EH (cell line): ENCODE data around the gene SRMS.

Source experiments
- DNase-seq: peaks from one replicate; pipeline ENCODE4 v3.0.0-alpha.2; 2015; ENCODE audit warnings: low read depth

The SRMS gene

DNA sequence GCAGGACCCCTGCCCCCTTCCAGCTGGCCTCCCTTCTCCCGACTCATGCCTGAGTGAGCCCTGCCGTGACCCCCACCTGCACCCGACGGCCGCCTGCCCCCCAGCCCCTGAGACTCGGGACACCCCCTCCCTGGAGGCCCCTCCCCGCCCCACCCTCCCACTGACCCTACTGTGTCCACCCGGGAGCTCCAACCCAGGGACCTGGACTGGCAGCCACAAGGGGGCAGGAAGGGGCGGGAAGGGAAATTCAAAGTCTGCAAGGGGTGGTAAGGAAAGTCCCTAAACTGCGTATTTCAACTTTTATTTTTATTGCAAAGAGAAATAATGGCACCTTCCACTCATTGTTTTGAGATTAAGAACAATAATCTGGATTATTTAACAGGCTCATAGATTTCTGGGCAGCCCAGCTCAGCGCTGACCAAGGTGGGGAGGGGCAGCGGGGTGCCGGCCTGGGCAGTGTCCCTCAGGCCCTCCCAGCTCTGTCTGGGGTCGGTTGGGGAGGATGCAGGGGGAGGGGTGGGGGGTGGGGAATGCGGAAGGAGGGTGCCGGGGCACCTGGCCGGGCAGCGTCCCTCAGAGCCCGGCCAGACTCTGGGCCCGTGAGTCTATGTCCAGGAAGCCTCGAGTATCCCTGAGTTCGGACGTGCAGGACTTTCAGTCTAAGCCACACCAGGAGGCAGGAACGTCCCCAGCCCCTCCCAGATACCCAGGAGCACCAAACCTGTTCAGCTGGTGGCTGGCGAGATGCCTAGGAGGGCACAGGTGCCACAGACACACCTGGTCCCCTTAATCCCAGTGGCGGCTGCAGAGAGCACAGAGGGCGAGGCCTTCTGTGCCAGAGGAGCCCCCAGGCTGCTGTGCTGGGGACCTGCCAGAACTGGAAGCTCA lies 9.1 kb downstream of the SRMS start:
- DNase-seq: no peak

DNA sequence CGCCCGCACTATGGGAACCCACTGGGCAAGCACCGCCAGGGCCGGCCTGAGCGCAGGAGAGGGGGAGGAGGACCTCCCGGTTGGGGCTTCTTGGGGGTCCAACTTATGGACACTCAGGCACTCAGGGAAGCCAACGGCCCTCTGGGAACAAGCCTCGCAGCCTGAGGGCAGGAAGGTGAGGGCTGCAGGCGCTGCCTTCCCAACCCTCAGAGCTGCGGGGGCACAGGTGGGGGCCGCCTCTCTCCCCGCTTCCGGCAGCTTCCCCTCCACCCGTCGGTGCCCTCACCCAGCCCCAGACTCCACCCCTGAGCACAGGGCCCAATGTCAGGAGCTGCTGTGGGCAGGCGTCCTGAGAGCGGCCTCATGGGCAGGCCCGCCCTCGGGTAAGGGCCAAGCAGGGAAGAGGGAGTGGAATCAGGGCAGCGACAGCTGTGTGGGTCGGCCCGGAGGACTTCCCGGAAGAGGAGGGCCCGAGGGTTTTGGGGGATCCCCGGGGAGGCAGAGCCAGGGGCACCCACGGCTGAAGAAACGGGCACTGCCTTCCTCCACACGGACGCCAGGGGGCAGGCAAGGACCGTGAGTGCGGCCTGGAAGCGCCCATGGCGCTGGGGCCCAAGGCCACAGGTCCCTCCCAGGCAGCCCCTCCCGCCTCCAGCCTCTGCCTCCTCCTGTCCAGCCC lies 9.9 kb downstream of the SRMS start:
- peak; percentile 92 for DNase-seq

DNA sequence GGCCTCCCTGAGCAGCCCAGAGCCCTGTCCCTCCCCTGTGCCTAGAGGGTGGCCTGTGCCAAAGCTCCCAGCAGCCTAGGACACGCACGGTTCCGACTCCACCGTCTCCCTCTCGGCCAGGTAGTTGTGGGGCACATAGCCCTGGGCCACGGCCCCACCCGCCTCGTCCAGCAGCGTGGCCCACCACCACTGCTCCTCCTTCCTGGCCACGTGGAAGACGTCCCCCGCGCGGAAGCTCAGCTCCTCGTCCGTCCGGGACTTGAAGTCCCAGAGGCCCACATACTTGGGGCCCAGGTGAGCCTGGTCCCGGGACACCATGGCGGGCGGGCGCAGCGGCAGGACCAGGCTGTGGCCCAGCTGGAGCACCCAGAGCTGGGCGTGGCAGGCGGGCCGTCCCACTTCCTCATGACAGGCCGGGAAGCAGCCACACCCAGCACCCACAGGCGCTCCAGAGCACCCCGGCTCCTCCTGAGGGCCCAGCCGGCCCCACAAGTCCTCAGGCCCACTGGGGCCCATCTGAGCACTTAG lies 10.5 kb downstream of the SRMS start, which contains the start of gene PTK6:
Gene PTK6 (minus strand): TSS at position 380 of the 528 bp plus-strand sequence. CDS start 62 bp downstream, at position 318.
- DNase-seq: no peak

GRCh38 chr20:63536241-63536977 lies 11.1 kb downstream of the SRMS start:
- DNase-seq: peak; percentile 28

GRCh38 chr20:63534831-63535651 lies 12.5 kb downstream of the SRMS start:
- DNase-seq: no peak

DNA sequence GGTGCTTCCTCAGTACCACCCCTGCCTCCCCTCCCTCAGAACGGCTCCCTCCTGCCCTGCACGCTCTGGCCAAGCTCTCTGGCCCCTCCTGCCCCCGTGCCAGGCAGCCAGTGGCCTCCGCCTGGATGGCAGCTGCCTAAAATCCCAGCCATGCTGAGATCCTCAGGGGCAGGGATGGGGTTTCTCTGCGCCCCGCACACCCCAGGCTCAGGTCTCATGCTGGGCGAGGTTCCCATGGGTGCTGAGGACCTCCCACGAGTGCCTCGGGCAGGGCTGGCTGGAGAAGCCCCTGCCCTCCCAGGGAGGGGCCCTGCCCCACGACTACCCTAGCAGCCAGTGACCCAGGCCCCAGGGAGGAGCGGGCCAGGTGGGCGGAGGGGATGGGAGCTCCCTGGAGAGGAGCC lies 13.1 kb downstream of the SRMS start:
- DNase-seq: no peak

- no peak for DNase-seq
Measured at GRCh38 chr20:63533871-63534393, 13.6 kb downstream of the SRMS start.

GRCh38 chr20:63533388-63533787 lies 14.2 kb downstream of the SRMS start:
- no peak for DNase-seq

DNA sequence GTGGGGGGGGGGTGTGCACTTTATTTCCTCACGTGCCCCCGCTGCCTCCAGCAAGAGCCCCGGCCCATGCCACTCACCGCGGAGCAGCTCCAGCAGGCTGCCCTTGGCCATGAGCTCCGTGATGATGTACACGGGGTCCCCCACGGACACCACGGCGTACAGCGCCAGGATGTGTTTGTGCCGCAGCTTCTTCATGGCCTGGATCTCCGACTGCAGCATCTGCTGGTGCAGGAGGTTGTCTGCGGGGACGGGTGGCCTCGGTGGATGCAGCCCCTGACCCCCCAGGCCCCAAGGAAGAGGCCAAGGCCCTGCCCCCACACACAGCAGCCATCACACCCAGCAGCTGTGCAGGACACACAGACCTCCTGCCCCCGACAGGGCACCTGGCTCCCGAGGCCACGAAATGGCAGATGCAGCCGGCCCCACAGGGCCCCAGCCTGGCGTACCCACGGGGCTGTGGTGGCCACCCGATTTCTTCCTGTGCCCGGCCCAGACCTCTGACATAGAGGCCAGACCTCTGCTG lies 15.0 kb downstream of the SRMS start:
- DNase-seq: no peak

- no peak for DNase-seq
Measured at GRCh38 chr20:63531686-63532448, 15.7 kb downstream of the SRMS start.

DNA sequence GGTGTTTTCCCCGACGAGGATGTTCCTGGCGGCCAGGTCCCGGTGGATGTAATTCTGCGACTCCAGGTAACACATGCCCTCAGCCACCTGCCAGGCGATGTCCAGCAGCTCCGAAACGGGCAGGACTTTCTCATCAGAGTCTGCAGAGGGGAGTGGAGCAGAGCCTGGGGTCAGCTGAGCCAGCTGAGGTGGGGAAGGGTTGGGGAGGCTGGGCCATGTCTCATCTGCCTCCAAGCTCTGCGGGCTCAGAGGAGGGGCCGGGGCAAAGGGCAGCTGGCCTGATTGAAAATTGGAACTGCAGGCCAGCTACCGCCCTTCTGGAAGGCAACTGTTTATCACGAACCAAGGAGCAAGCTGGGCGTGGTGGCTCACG lies 16.8 kb downstream of the SRMS start:
- no peak for DNase-seq

DNA sequence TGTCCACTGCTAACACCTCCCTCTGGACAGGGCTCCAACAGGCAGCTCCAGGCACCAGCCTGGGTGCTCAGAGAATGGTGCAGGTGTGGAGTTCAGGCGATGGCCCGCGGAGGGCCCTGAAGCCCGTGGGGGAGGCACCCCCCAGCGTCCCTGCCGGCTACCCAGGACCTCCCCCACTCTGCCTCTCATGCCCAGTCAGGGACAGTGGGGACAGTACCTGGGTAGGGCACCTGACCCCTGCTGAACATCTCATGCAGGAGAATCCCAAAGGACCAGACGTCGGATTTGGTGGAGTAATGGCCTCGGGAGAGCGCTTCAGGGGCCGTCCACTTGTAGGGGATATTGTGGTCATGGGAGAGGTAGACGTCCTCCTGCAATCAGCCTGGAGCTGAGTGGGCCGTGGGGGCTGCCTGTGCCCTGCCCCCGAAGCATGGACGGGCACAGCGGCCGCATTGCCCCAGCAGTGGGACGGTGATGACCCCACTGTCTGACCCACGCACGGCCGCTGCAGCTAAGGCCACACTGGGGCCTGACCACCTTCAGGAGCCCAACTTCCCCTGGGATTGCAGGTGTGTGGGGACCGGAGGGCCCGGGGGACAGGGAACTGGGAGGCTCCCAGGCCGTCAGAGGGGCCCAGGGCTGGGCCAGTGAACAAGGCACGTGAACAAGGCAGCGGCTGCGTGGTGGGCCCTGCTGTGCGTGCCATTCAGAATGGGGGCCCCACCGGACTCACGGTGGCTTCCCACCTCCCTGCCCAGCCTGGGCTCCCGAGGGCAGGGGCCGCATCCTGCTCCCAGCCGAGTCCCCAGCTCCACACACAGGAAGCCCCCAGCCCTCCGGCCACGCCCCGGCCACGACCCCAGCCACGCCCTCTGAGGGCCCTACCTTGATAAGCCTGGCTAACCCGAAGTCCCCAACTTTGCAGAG lies 17.4 kb downstream of the SRMS start:
- no peak for DNase-seq

DNA sequence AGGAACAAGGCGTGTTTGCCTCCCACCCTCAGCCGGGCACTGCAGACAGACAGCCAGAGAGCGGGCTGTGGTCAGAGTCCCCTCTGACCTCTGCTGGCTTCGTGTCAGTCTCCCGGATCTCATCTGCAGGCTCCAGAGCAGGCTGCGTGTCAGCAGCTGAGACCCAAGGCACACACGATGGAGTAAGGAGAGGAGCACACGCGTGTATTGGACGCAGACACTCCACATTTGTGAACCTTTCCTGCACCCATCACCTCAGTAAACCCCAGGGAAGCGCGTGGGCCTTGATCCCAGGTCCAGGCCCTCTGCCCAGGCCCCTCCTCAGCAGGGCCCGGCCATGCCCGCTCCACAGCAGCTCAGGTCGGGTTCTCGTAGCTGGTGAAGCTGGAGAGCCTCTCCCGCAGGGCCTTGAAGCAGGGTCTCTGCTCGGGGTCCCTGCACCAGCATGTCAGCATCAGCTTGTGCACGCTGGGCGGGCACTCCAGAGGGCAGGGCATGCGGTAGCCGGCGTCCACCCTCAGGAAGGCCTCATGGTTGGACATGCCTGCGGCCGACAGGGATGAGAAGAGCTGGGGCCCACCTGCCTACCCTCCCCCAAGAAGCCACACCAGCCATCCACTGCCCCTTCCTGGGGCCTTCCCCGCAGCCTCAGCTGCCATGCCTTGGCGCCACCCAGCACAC lies 18.2 kb downstream of the SRMS start:
- DNase-seq: no peak

GRCh38 chr20:63527184-63527583 lies 20.4 kb downstream of the SRMS start:
- DNase-seq: no peak

GRCh38 chr20:63525971-63526370 lies 21.6 kb downstream of the SRMS start:
- DNase-seq: no peak

- DNase-seq: no peak
Measured at GRCh38 chr20:63525185-63525584, 22.4 kb downstream of the SRMS start.

DNA sequence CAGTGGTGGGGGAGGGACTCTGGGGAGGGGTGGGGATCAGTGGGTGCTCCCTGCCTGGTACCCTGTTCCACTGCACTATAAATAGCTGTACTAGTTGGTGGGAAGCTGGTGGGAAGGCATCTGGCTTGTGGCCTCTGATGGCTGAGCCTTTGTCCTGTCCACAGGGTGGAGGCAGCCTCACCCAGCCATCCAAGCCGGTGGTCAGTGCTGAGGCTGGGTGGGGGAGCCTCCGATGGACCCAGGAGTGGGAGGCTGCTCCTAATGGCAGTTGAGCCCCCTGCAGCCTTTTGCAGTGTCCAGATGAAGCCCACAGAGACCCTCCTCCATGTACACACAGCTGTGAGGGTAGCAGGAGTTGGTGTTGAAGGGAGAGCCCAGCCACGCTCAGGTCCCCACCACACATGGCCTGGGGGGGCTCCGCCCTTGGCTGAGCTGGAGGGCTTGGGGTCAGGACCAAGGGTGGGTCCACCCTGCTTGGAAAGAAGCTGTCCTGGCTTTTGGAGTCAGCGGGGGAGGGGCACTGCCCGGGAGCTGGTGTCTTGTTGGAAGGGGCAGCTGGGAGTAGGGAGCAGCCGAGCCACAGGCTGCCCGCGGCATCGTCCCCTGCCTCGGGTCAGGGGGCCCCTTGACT lies 24.5 kb downstream of the SRMS start:
- DNase-seq: no peak
